NCI-H446 (cell line): ENCODE measurements around the gene DAB2IP.

Source experiments
- DNase-seq, 2 experiments: peaks; one replicate each; lab custom pipeline; 2025; lab: John Stamatoyannopoulos, UW

Gene DAB2IP

GRCh38 chr9:121701736-121702261, 50.4 kb downstream of the DAB2IP start:
- no peak for DNase-seq

- no peak for DNase-seq
Measured at GRCh38 chr9:121703014-121703734, 51.7 kb downstream of the DAB2IP start.

GRCh38 chr9:121704281-121704680, 52.8 kb downstream of the DAB2IP start:
- DNase-seq, result no peak

DNA sequence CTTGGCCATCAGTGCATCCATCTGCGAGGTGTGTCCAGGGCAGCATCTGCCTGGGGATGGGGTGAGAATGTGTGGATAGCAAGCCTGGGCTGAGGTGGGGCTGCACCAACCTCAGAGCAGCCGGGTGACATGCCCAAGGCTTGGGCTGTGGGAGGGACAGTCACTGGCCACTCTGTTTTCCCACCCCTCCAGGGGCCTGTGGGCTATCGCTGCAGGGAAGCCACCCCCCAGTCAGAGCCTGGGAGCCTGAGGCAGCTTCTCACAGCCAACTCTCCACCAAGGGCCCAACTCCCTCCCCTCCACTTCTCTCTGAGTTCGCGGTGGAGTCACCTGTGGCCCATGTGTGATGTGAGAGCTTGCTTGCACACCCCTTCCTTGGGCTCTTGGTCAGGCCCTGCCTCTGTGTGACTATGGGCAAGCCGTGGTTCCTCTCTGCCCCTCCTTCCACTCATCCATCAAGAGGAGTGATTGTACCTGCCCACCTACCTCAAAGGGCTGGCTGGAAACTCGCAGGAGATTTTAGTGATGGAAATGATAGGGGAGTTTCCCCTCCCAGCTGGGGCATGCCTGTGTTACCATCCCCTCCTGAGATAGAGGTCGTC, 54.8 kb downstream of the DAB2IP start:
- no peak for DNase-seq

DNA sequence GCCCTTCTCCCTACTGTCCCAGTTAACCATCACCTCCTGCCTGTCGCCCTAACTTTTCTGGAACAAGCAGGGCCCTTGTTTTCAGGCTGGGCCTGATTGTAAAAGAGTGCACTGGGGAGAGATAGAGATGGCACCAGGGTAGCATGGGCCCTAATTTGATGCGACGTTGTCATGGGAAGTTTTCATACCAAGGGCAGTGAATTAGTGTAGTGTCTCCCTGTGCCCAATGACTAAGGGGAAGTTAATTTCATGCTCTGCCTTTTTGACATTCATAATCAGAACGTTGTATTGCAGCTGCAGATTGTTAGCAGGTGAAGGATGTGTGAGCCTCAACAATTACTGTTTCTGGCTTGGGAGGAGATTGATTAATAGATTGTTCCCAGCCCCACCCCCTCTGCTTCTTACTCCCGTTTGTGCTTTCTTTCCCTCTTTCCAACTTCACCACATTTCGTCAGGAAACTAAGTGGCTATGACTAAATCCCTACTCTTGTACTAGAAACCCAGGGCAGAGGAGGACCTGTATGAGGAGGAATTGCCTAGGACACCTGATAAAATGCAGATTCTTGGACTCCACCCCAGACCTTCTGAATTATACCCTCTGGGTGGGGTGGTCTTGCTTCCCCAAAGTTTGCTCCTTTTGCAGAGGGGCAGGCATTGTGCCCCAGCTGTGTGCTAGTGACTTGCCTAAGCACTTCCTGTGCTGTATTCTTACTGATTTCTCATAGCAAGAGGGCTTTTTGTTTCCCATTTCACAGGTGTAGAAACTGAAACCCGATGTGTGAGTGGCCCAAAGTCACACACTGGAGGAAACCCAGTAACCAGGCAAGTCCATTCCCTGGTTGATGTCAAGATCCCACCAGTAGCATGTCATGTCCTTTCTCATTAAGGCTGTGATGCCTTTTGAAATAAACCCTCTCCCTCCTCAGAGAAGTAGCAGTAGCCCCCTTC, 56.3 kb downstream of the DAB2IP start:
- no peak for DNase-seq

DNA sequence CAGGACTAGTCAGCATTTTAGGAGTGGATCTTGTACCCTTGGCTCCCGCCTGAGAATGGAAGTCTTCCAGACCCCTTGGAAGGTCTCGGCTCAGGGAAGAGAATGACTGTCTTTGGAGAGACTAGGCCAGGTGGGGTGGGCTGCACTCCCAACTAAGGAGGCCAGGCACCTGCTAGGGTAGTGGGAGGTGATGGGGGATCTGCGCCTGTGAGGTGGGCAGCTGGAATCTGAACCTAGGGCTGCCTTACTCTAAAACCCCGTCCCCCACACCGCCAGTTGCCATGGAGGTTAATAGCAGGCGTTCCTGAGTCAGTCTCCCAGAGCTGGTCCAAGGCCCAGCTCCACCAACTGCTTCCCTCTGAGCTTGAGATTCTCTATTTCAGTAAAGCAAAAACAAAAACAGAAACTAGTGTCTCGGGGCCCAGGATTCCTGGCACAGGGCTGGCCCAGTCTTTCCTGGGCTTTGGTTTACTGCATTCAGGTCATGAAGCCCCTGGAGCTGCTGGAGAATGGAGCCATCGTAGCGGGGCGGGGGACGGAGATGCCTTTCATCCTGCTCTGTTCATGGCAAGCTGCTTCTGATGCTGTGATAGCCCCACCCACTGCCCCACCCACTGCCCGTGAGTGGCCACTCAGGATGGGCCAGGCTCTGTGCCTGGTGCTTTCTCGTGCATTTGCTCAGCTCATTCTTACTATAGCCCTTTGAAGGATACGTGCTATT, 57.5 kb downstream of the DAB2IP start:
- DNase-seq, result peak in 1 of 2 experiments; percentile 27

GRCh38 chr9:121709798-121710197, 58.4 kb downstream of the DAB2IP start:
- DNase-seq, result peak; percentile 20 to 59

GRCh38 chr9:121711281-121711680, 59.8 kb downstream of the DAB2IP start:
- no peak for DNase-seq

DNA sequence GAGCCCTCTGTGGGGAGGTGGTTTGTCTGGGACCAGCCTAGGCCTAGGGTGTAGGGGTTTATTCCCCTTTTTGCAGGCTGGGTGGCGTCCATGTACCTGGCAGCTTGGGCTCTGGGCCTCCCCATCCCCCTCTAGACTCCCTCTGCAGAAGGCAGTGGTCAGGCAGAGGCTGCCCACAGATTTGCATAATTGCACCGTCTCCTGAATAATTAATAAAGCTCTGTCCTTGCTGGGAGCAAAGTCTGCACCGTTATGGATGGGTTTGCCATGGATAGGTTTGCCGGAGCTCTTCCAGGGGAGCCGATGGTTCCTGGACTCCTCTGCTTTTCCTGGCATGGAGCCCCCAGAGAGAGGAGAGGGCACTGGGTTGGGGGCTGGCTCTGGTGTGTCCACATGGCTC, 60.4 kb downstream of the DAB2IP start:
- no peak for DNase-seq

- no peak for DNase-seq
Measured at GRCh38 chr9:121713400-121714070, 62.1 kb downstream of the DAB2IP start.

- DNase-seq, result no peak
Measured at GRCh38 chr9:121714075-121714705, 62.8 kb downstream of the DAB2IP start.

- no peak for DNase-seq
Measured at GRCh38 chr9:121714873-121715272, 63.4 kb downstream of the DAB2IP start.

GRCh38 chr9:121717141-121717991, 65.9 kb downstream of the DAB2IP start:
- peak in 1 of 2 experiments; percentile 19 for DNase-seq

GRCh38 chr9:121718084-121718483, 66.7 kb downstream of the DAB2IP start:
- peak; percentile 16 to 65 for DNase-seq

DNA sequence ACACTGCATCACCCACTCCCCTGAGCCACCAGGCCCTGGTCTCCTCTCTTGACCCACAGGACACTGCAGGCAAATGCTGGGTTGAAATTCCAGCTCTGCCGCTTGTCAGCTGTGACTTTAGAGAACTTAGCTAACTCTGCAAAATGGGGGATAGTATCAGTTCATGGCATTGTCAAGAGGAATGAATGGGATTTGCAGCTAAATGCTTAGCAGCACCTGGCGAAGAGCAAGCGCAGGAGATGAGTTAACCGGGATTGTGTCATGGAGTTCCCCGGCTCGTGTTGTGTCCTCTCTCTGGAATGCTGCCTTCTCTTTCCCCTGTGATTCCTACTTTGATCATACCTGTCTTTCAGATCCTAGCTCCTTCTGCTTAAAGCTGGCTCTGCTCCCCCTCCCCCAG, 67.1 kb downstream of the DAB2IP start:
- no peak for DNase-seq

- no peak for DNase-seq
Measured at GRCh38 chr9:121720311-121721057, 69.0 kb downstream of the DAB2IP start.

GRCh38 chr9:121721058-121721350, 69.6 kb downstream of the DAB2IP start:
- DNase-seq, result no peak

GRCh38 chr9:121721770-121722169, 70.3 kb downstream of the DAB2IP start:
- no peak for DNase-seq
